GM23248 (cell line): ENCODE data around the gene ANKRD39. TPM values are rescaled to one million over a fixed set of nuclear protein-coding genes. Genes with fewer than 3 reads are reported as not detected.

ENCODE experiments used
- DNase-seq: peaks from one replicate; pipeline ENCODE4 v3.0.0-alpha.2; 2015
- H2AFZ ChIP-seq: fragments of 200-600 bp; sonication (generic); 2 replicates; pipeline ENCODE4 v1.6.1; 2016; ENCODE audit warnings: antibody characterized with exemption
- H3F3A ChIP-seq: fragments of 200-600 bp; sonication (generic); 2 replicates; pipeline ENCODE4 v1.6.1; 2016; ENCODE audit warnings: mild to moderate bottlenecking, antibody characterized with exemption, mixed run types; ENCODE audit not compliant: insufficient read depth
- H3K27ac ChIP-seq: fragments of 200-600 bp; sonication (generic); 2 replicates; pipeline ENCODE4 v1.5.1; 2016; ENCODE audit warnings: mild to moderate bottlenecking
- H3K27me3 ChIP-seq: fragments of 200-600 bp; sonication (generic); replicated peaks from 2 replicates; pipeline ENCODE4 v1.6.1; 2016; ENCODE audit warnings: mild to moderate bottlenecking; ENCODE audit not compliant: insufficient read depth
- H3K36me3 ChIP-seq: fragments of 200-600 bp; sonication (generic); 2 replicates; pipeline ENCODE4 v1.6.1; 2016; ENCODE audit warnings: low read depth, mild to moderate bottlenecking
- H3K4me1 ChIP-seq: fragments of 200-600 bp; sonication (generic); 2 replicates; pipeline ENCODE4 v1.6.1; 2016; ENCODE audit warnings: mild to moderate bottlenecking; ENCODE audit not compliant: insufficient read depth
- H3K4me2 ChIP-seq: fragments of 200-600 bp; sonication (generic); one replicate; pipeline ENCODE4 v1.6.1; 2016; ENCODE audit warnings: mild to moderate bottlenecking; ENCODE audit not compliant: unreplicated experiment
- H3K4me3 ChIP-seq: fragments of 200-600 bp; sonication (generic); 2 replicates; pipeline ENCODE4 v1.5.1; 2016; ENCODE audit warnings: mild to moderate bottlenecking
- H3K79me2 ChIP-seq: fragments of 200-600 bp; sonication (generic); 2 replicates; pipeline ENCODE4 v1.6.1; 2016; ENCODE audit warnings: mild to moderate bottlenecking; ENCODE audit not compliant: insufficient read depth
- H3K9ac ChIP-seq: fragments of 200-600 bp; sonication (generic); 2 replicates; pipeline ENCODE4 v1.6.1; 2016; ENCODE audit warnings: mild to moderate bottlenecking
- H3K9me2 ChIP-seq: fragments of 200-600 bp; sonication (generic); 2 replicates; pipeline ENCODE4 v1.6.1; 2016; ENCODE audit warnings: mixed run types, mild to moderate bottlenecking, moderate library complexity; ENCODE audit not compliant: insufficient read depth
- H3K9me3 ChIP-seq: fragments of 200-600 bp; sonication (generic); one replicate; pipeline ENCODE4 v1.6.1; 2017; ENCODE audit warnings: low read depth
- H4K20me1 ChIP-seq: fragments of 200-600 bp; sonication (generic); 2 replicates; pipeline ENCODE4 v1.6.0; 2016; ENCODE audit not compliant: insufficient read depth
- EZH2 ChIP-seq: fragments of 200-600 bp; sonication (generic); IDR thresholded peaks from 2 replicates; pipeline ENCODE4 v1.6.1; 2018; ENCODE audit warnings: antibody characterized with exemption, mild to moderate bottlenecking; ENCODE audit not compliant: insufficient read depth, poor library complexity, severe bottlenecking
- EZH2phosphoT487 ChIP-seq: fragments of 200-600 bp; sonication (generic); IDR thresholded peaks from 2 replicates; pipeline ENCODE4 v1.6.1; 2018; ENCODE audit warnings: antibody characterized with exemption, moderate library complexity, mild to moderate bottlenecking, low read depth; ENCODE audit not compliant: insufficient read depth
- WGBS, 2 experiments: methylation state at CpG; one replicate each; pipeline ENCODE4 v1.1.6; 2015 to 2017; ENCODE audit warnings: low lambda C conversion rate in 2 of 2, low coverage in 1 of 2; ENCODE audit errors: missing lambda C conversion rate in 2 of 2; 5-methylcytosine and 5-hydroxymethylcytosine counted together
- in situ Hi-C: fragments of 300-500 bp; cut with MboI; formaldehyde crosslinking; loops from 2 replicates; pipeline ENCODE4 v1.15.0; 2020
- polyA plus RNA-seq: library from polyadenylated mRNA; unstranded; fragments of >200 nt; fragmentation: Nextera tagmentation; extraction: Ambion mirVana; gene quantifications from 2 replicates; pipeline ENCODE4 v1.2.1, GENCODE V29; 2016
- total RNA-seq: library from RNA; depleted of rRNA; stranded (reverse); fragments of >200 nt; shearing (Covaris generic); gene quantifications from 2 replicates; pipeline ENCODE4 v1.2.3, GENCODE V29; 2014; rRNA removed

The ANKRD39 gene, protein sequence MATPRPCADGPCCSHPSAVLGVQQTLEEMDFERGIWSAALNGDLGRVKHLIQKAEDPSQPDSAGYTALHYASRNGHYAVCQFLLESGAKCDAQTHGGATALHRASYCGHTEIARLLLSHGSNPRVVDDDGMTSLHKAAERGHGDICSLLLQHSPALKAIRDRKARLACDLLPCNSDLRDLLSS
- total RNA-seq (5.3 and 10.9 TPM in 2 replicates), polyA plus RNA-seq (12.3 and 14.4 TPM in 2 replicates)

- Histone ChIP-seq H3F3A (no peaks in the 10 kb centered on the region), H3K79me2 (peaks cover 20% of the 10 kb centered on the region), H3K4me1 (peaks cover 5% of the 10 kb centered on the region; the same call in 1 of the 2 replicates), H4K20me1 (no peaks in the 10 kb centered on the region), H3K9me2 (no peaks in the 10 kb centered on the region), H2AFZ (peak within 1 kb of the TSS; percentile 88), H3K27me3 (no peaks in the 10 kb centered on the region), H3K36me3 (no peaks in the 10 kb centered on the region), H3K4me3 (peak within 1 kb of the TSS; percentile 85), H3K4me2 (peak within 1 kb of the TSS; percentile 91), H3K9ac (peak within 1 kb of the TSS; percentile 83), H3K27ac (peak within 1 kb of the TSS; percentile 50), H3K9me3 (no peaks in the 10 kb centered on the region)
- WGBS, 2 experiments: 1 to 2% methylated on average over 52 to 55 of the region's 81 CpGs
- TF ChIP-seq EZH2 (no peak), EZH2phosphoT487 (no peak)
- in situ Hi-C loops: loop anchor here (25.0 kb wide), 1 partner anchor 254 kb away; the partner anchor contains the start of gene ANKRD36
- DNase-seq: peak; percentile 99
Measured at GRCh38 chr2:96857667-96858372, at the start of gene ANKRD39. TSS of gene ANKRD39 (minus strand) at chr2:96858016. CDS start at chr2:96857987, 29 bp downstream.

DNA sequence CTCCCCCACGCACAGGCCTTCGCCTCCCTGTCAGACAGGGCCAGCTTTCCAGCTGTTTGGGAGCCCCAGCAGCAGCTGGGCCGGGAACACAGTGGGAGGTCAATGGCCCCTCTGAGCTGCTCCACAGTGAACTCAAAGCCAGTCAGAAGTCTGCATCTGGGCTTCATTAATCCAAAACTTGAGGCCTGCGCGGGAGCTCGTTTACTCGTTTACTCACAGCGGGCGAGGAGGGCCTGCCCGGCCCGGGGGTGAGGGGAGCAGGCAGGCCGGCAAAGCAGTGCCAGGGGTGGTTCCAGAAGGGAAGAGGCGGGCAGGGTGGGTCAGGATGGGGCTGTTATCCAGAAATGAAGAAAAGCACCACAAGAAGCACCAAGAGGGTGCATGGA is 48.9 kb upstream of the ANKRD39 start:
- Histone ChIP-seq H2AFZ (peak overlapping the region; percentile 79), H3F3A (no peaks in the 10 kb centered on the region), H3K4me1 (no peaks in the 10 kb centered on the region), H3K4me3 (no peak overlapping the region), H3K9me3 (no peaks in the 10 kb centered on the region), H3K4me2 (no peak overlapping the region), H3K9me2 (no peaks in the 10 kb centered on the region), H3K27ac (no peak overlapping the region), H3K27me3 (no peaks in the 10 kb centered on the region), H3K36me3 (no peaks in the 10 kb centered on the region), H3K79me2 (no peaks in the 10 kb centered on the region), H3K9ac (peak overlapping the region; percentile 58), H4K20me1 (no peaks in the 10 kb centered on the region)
- TF ChIP-seq EZH2phosphoT487: no peak
- no peak for TF ChIP-seq EZH2
- in situ Hi-C loops: no loop called here
- peak; percentile 68 for DNase-seq
- WGBS, 2 experiments: 25 to 29% methylated on average over 13 of the region's 13 CpGs

- Histone ChIP-seq H2AFZ (no peak overlapping the region), H3K27me3 (no peaks in the 10 kb centered on the region), H3F3A (no peaks in the 10 kb centered on the region), H3K79me2 (no peaks in the 10 kb centered on the region), H3K9me2 (no peaks in the 10 kb centered on the region), H3K9me3 (no peaks in the 10 kb centered on the region), H3K4me2 (no peak overlapping the region), H3K36me3 (no peaks in the 10 kb centered on the region), H3K9ac (no peak overlapping the region), H3K4me1 (no peaks in the 10 kb centered on the region), H4K20me1 (no peaks in the 10 kb centered on the region), H3K4me3 (no peak overlapping the region), H3K27ac (no peak overlapping the region)
- 74 to 75% methylated on average over 7 of the region's 7 CpGs for WGBS, 2 experiments
- no peak for TF ChIP-seq EZH2
- TF ChIP-seq EZH2phosphoT487: no peak
- DNase-seq: no peak
- in situ Hi-C loops: no loop called here
Measured at GRCh38 chr2:96903815-96904214, 46.0 kb upstream of the ANKRD39 start.

DNA sequence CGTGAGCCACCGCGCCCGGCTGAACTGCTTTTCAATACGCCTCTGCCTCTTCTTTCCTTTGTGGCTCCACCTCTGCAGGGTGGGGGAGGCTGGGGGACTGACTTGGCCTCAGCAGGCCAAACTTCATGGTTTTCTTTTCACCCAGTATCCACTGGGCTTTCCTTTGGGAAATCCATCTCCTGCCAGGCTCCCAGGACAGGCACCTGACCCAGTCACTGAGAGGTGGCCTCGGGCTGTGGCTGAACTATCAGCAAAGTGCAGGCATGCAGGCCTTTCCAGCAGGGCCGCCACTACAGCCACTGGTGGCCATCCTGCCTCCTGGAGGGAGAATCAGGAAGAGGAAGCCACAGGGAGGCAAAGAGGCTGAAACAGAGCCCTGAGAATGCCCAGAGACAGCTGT is 45.5 kb upstream of the ANKRD39 start:
- Histone ChIP-seq H4K20me1 (no peaks in the 10 kb centered on the region), H2AFZ (no peak overlapping the region), H3K4me2 (no peak overlapping the region), H3K79me2 (no peaks in the 10 kb centered on the region), H3F3A (no peaks in the 10 kb centered on the region), H3K36me3 (no peaks in the 10 kb centered on the region), H3K27me3 (no peaks in the 10 kb centered on the region), H3K9me2 (no peaks in the 10 kb centered on the region), H3K4me3 (no peak overlapping the region), H3K4me1 (no peaks in the 10 kb centered on the region), H3K27ac (no peak overlapping the region), H3K9ac (no peak overlapping the region), H3K9me3 (no peaks in the 10 kb centered on the region)
- WGBS, 2 experiments: 89% methylated on average over 7 of the region's 7 CpGs
- in situ Hi-C loops: no loop called here
- no peak for DNase-seq
- TF ChIP-seq EZH2phosphoT487 (no peak), EZH2 (no peak)
